Liver (tissue), 9 donors: Measurements from ENCODE around the gene AP3B1. TPM values are rescaled to one million over a fixed set of nuclear protein-coding genes. Genes with fewer than 3 reads are reported as not detected.
"Not testable (repeated sequence)": the region's sequence is repeated elsewhere in the genome, so short reads cannot be mapped to it uniquely, and the experiment has no call there.

Experiments
- DNase-seq: peaks from one replicate; pipeline ENCODE4 v3.0.0-alpha.2; 2017; ENCODE audit warnings: low spot score
- H3K27ac ChIP-seq, 2 donors: one replicate each; pipeline ENCODE4 v1.7.0; 2013; ENCODE audit warnings: inconsistent platforms in 2 of 2, low read length in 2 of 2, control low read depth in 1 of 2, low read depth in 1 of 2, mild to moderate bottlenecking in 1 of 2
- H3K27me3 ChIP-seq, 4 donors: one replicate each; pipeline versions ENCODE4 v1.6.1 to v1.7.0; 2013; ENCODE audit warnings: low read length in 3 of 4, inconsistent platforms in 1 of 4, mild to moderate bottlenecking in 1 of 4, moderate library complexity in 1 of 4; ENCODE audit not compliant: control insufficient read depth in 4 of 4, insufficient read depth in 4 of 4
- H3K36me3 ChIP-seq, 4 donors: one replicate each; pipeline versions ENCODE4 v1.6.1 to v1.7.0; 2013; ENCODE audit warnings: low read length in 3 of 4, mild to moderate bottlenecking in 3 of 4, low read depth in 1 of 4, moderate library complexity in 1 of 4; ENCODE audit not compliant: control insufficient read depth in 4 of 4, insufficient read depth in 3 of 4
- H3K4me1 ChIP-seq, 4 donors: one replicate each; pipeline versions ENCODE4 v1.6.1 to v1.7.0; 2013; ENCODE audit warnings: low read length in 3 of 4, mild to moderate bottlenecking in 3 of 4, moderate library complexity in 1 of 4; ENCODE audit not compliant: control insufficient read depth in 4 of 4, insufficient read depth in 4 of 4
- H3K4me3 ChIP-seq, 3 donors: one replicate each; pipeline versions ENCODE4 v1.6.1 to v1.7.0; 2013; ENCODE audit warnings: low read length in 3 of 3, control low read depth in 1 of 3, low read depth in 1 of 3, mild to moderate bottlenecking in 1 of 3
- H3K9ac ChIP-seq, 2 donors: one replicate each; pipeline ENCODE4 v1.7.0; 2013; ENCODE audit warnings: low read length in 2 of 2, mild to moderate bottlenecking in 2 of 2, moderate library complexity in 2 of 2, control low read depth in 1 of 2, low read depth in 1 of 2
- H3K9me3 ChIP-seq, 4 donors: one replicate each; pipeline versions ENCODE4 v1.6.1 to v1.7.0; 2013; ENCODE audit warnings: low read length in 3 of 4; ENCODE audit not compliant: control insufficient read depth in 4 of 4
- ATF3 ChIP-seq: IDR thresholded peaks from 2 replicates; pipeline ENCODE4 v1.6.1; 2016; ENCODE audit warnings: antibody characterized with exemption
- CTCF ChIP-seq: fragments of 150-350 bp; IDR thresholded peaks from 2 replicates; pipeline ENCODE4 v1.5.1; 2017; ENCODE audit warnings: improper control_type of control experiment, low read depth, low read length; ENCODE audit not compliant: missing input control
- EGR1 ChIP-seq, 2 donors: IDR thresholded peaks; 2 replicates each; pipeline ENCODE4 v1.6.1; 2016 to 2018; ENCODE audit warnings: antibody characterized with exemption in 2 of 2, low read depth in 2 of 2
- FOXA1 ChIP-seq: IDR thresholded peaks from 2 replicates; pipeline ENCODE4 v1.6.1; 2016; ENCODE audit warnings: antibody characterized with exemption
- HNF4A ChIP-seq, 2 donors: conservative IDR thresholded peaks; 2 replicates each; pipeline ENCODE4 v1.6.1; 2016; ENCODE audit warnings: antibody characterized with exemption in 2 of 2, mild to moderate bottlenecking in 2 of 2
- RAD21 ChIP-seq, 2 donors: IDR thresholded peaks; 2 replicates each; pipeline ENCODE4 v1.6.1; 2016; ENCODE audit warnings: antibody characterized with exemption in 2 of 2, mild to moderate bottlenecking in 2 of 2
- SP1 ChIP-seq: IDR thresholded peaks from 2 replicates; pipeline ENCODE4 v1.6.1; 2018; ENCODE audit warnings: antibody characterized with exemption, mild to moderate bottlenecking
- ZBTB33 ChIP-seq: IDR thresholded peaks from 2 replicates; pipeline ENCODE4 v1.6.1; 2016; ENCODE audit warnings: antibody characterized with exemption
- WGBS: extraction: QIAGEN DNeasy Blood & Tissue Kit; methylation state at CpG from one replicate; pipeline ENCODE4 v1.1.7; 2013; 5-methylcytosine and 5-hydroxymethylcytosine counted together
- polyA plus RNA-seq, 2 donors: library from polyadenylated mRNA; stranded (reverse) in 1 of 2; unstranded in 1 of 2; fragments of 200-250 nt in 1 of 2; fragments of >200 nt in 1 of 2; fragmentation: Nextera tagmentation in 1 of 2; extraction: Ambion mirVana in 1 of 2; gene quantifications; one replicate each; pipeline versions ENCODE4 v1.2.1 to v1.2.3, GENCODE V29; 2013 to 2015
- total RNA-seq, 2 donors: library from RNA; depleted of rRNA; stranded (reverse); fragments of >200 nt; gene quantifications; one replicate each; pipeline ENCODE4 v1.2.3, GENCODE V29; 2014
- donor health status: healthy.
- donor health status: healthy.
- donor health status: healthy.
- donor health status: healthy.
- donor health status: healthy.

The AP3B1 gene
- total and polyA plus RNA-seq, 4 donors: 8.2 to 23.1 (median 14.4) TPM

GRCh38 chr5:78075301-78075700, 219.2 kb downstream of the AP3B1 start:
- Histone ChIP-seq H3K4me3 (no peak overlapping the region), H3K4me1 (no peaks in the 10 kb centered on the region), H3K9ac (no peak overlapping the region), H3K36me3 (no peaks in the 10 kb centered on the region), H3K9me3 (no peaks in the 10 kb centered on the region), H3K27ac (no peak overlapping the region), H3K27me3 (no peaks in the 10 kb centered on the region)
- no peak for DNase-seq
- TF ChIP-seq ZBTB33 (no peak), ATF3 (no peak), CTCF (no peak), HNF4A (conservative IDR thresholded peaks at IDR 0.05) (no peak), SP1 (no peak), FOXA1 (no peak), EGR1 (IDR thresholded peaks at IDR 0.05; ENCODE audit: low read depth in 2 of 2) (no peak), RAD21 (IDR thresholded peaks at IDR 0.05) (no peak)
- WGBS: 90% methylated on average over 3 of the region's 3 CpGs

GRCh38 chr5:78070691-78071090, 223.8 kb downstream of the AP3B1 start:
- WGBS: 95% methylated on average over 4 of the region's 4 CpGs
- H3K9me3 ChIP-seq, H3K36me3 ChIP-seq, H3K9ac ChIP-seq, H3K4me3 ChIP-seq, H3K4me1 ChIP-seq, DNase-seq, H3K27ac ChIP-seq, H3K27me3 ChIP-seq: not testable (repeated sequence)

- not testable (repeated sequence) for H3K4me1 ChIP-seq, H3K36me3 ChIP-seq, H3K27ac ChIP-seq, H3K4me3 ChIP-seq, DNase-seq, H3K27me3 ChIP-seq, H3K9ac ChIP-seq, H3K9me3 ChIP-seq
- WGBS: 98% methylated on average over 3 of the region's 3 CpGs
These were observed 226.9 kb downstream of the AP3B1 start for GRCh38 chr5:78067581-78067980.

GRCh38 chr5:78066722-78067121, 227.8 kb downstream of the AP3B1 start:
- over 99% methylated on average over 5 of the region's 5 CpGs for WGBS
- not testable (repeated sequence) for H3K27ac ChIP-seq

More at GRCh38 chr5:78066722-78067121, 227.8 kb downstream of the AP3B1 start:
- not testable (repeated sequence) for H3K36me3 ChIP-seq, H3K4me1 ChIP-seq, H3K9ac ChIP-seq, H3K4me3 ChIP-seq, H3K27me3 ChIP-seq, H3K9me3 ChIP-seq, DNase-seq
